NT2/D1 (cell line): ENCODE results near the gene EMID1.
A peak's percentile ranks its signal among the peaks of the same experiment; 100 is the strongest.
"Not testable (repeated sequence)": the region's sequence is repeated elsewhere in the genome, so short reads cannot be mapped to it uniquely, and the experiment has no call there.

Source experiments
- DNase-seq: peaks from one replicate; pipeline ENCODE4 v3.0.0-alpha.2; 2011; ENCODE audit warnings: low read depth, low spot score
- H3K27me3 ChIP-seq: 2 replicates; pipeline ENCODE4 v1.6.0; 2011; ENCODE audit warnings: mild to moderate bottlenecking; ENCODE audit not compliant: insufficient read length, insufficient read depth
- H3K36me3 ChIP-seq: 2 replicates; pipeline ENCODE4 v1.6.1; 2011; ENCODE audit warnings: mild to moderate bottlenecking, low read length, mixed read lengths; ENCODE audit not compliant: insufficient read depth, insufficient read length
- H3K4me1 ChIP-seq: 2 replicates; pipeline ENCODE4 v1.5.1; 2011; ENCODE audit not compliant: insufficient read depth, insufficient read length
- H3K4me3 ChIP-seq: 2 replicates; pipeline ENCODE4 v1.5.1; 2011; ENCODE audit warnings: low read depth; ENCODE audit not compliant: insufficient read length
- H3K9ac ChIP-seq: 2 replicates; pipeline ENCODE4 v1.6.0; 2011; ENCODE audit warnings: low read depth; ENCODE audit not compliant: insufficient read length
- H3K9me3 ChIP-seq: 2 replicates; pipeline ENCODE4 v1.5.1; 2011; ENCODE audit warnings: mild to moderate bottlenecking, low read length; ENCODE audit not compliant: insufficient read depth
- SUZ12 ChIP-seq: IDR thresholded peaks from 2 replicates; pipeline ENCODE4 v1.6.1; 2011; ENCODE audit not compliant: insufficient read length, insufficient read depth; ENCODE audit errors: extremely low read depth
- YY1 ChIP-seq: IDR thresholded peaks from 2 replicates; pipeline ENCODE4 v1.6.1; 2011; ENCODE audit not compliant: insufficient read length, insufficient read depth
- ZNF274 ChIP-seq: IDR thresholded peaks from 2 replicates; pipeline ENCODE4 v1.6.1; 2011; ENCODE audit warnings: mild to moderate bottlenecking, low read depth, low read length

Gene EMID1

DNA sequence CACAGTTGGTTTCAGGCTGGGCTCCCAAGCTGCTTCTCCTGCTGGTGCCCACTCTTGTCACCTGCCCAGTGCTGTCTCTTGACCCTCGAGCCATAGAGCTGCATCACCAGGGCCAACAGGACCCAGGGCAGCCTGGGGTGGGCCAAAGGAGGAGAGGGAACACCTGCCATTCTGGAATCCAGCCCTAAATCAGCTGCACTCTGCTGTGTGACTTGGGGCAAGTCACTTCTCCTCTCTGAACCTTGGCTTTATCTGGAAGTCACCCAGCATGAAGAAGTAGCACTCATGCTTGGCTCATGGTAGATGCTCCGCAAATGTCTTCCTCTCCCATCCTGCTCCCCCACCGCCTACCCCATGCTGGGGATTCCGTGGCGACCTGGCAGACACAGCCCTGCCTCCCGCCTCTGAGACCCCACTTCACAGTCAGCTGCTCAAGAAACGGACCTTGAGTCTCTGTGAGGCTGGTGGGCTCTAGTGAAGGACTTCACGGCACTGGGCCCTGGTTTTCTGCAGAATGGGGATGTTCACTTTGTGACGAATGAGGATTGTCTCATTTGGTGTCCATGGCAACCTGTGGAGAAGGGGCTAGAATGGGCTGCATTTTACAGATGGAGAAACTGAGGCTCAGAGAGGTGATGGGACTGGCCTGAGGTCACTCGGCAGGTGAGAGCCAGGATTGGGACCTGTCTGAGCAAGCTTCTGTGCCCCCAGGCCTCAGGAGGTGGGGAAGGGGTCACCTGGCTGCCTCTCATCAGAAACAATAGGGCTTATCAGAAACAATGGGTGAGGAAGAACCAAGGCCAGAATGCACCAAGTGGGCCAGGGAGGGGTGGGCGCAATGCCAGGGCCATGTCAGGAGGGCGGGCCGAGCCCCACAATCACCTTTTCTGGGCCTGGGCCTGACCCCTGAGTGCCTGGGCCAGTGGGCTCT is 12.4 kb downstream of the EMID1 start:
- H3K9ac ChIP-seq: no peak overlapping the region
- TF ChIP-seq YY1 (no peak), ZNF274 (no peak), SUZ12 (no peak)
- H3K27me3 ChIP-seq: no peaks in the 10 kb centered on the region
- peaks cover 17% of the 10 kb centered on the region for H3K4me1 ChIP-seq
- no peaks in the 10 kb centered on the region for H3K9me3 ChIP-seq
- no peak overlapping the region for H3K4me3 ChIP-seq
- no peaks in the 10 kb centered on the region for H3K36me3 ChIP-seq
- DNase-seq: no peak

DNA sequence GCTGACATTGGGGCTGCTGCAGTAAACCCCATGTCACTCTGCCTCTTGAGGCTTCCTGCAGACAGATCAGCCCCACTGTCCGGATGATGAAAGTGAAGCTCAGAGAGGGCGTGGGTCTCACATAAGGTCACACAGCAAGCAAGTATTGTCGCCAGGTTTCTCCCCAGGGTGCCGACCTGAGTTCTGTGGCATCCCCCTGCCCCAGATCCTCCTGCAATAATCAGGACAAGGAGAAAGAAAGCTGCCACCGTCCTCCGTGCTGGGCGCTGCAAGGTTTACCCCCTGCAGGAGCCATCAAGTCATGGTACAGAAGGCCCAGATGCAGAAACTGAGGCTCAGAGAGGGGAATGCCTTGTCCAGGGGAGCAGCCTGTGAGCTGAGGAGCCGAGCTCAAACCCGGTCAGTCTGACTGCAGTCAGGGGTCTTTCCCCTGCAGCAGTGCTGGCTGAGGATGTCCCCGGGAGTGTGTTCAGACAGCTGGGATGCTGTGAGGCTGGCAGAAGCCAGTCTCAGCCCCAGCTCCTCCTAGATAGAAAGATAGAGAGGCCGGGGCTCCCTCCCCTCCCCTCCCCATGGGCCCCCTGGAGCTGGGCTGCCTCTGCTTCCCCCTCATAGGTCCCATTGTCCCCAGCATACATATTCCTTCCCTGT is 13.2 kb downstream of the EMID1 start:
- no peak for TF ChIP-seq YY1
- no peak for TF ChIP-seq SUZ12
- Histone ChIP-seq H3K4me1 (peaks cover 18% of the 10 kb centered on the region), H3K4me3 (no peak overlapping the region), H3K9me3 (no peaks in the 10 kb centered on the region), H3K36me3 (no peaks in the 10 kb centered on the region), H3K27me3 (no peaks in the 10 kb centered on the region), H3K9ac (no peak overlapping the region)
- DNase-seq: no peak

DNA sequence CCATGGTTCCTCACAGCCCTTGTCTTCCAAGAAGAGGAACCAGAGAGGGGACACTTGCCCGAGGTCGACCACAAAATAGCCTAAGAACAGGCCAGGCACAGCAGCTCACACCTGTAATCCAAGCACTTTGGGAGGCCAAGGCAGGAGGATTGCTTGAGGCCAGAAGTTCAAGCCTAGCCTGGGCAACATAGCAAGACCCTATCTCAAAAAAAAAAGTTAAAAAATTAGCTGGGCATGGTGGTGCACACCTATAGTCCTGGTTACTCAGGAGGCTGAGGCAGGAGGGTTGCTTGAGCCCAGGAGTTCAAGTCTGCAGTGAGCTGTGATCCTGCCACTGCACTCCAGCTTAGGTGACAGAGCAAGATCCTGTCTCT is 13.7 kb downstream of the EMID1 start:
- H3K4me1 ChIP-seq: peaks cover 17% of the 10 kb centered on the region
- not testable (repeated sequence) for H3K9me3 ChIP-seq, H3K36me3 ChIP-seq, H3K27me3 ChIP-seq, H3K9ac ChIP-seq, DNase-seq, H3K4me3 ChIP-seq

DNA sequence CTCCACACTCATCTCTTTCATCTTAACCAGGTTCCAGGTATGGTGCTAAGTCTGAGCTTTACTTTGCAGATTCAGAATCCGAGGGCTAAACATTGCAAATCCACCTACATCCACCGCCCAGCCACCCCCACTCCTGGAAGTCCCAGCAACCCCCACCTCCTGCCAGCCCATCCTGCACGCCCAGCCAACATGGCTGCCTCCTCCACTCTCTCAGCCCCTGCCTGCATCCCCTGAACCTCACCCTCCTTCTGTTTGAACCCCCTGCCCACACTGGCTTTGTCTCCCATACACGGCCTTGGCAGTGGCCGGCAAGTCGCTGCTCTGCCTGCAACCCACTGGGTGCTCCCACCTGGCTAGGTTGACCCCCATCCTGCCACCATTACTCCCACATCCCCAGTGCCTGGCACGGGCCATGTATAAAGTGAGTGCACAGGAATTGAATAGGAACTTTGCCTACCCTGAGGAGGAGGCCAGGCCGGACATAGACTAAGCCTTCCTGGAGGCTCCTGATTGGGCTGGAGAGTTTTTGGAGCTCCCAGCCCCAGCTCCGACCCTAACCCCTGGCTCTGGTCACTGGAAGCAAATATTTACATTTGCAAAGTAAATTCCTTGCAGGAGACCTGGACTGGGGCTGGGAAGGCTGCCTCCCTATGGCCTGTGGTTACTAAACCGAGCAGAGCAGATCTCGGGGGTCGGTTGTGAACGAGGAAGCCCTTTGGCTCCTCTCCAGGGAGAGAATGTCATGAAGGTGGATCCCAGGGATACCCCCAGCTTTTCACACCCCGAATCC is 14.4 kb downstream of the EMID1 start:
- TF ChIP-seq ZNF274 (no peak), YY1 (peak; percentile 29)
- Histone ChIP-seq H3K27me3 (no peaks in the 10 kb centered on the region), H3K36me3 (no peaks in the 10 kb centered on the region), H3K4me1 (peaks cover 13% of the 10 kb centered on the region), H3K4me3 (no peak overlapping the region), H3K9me3 (no peaks in the 10 kb centered on the region), H3K9ac (peak overlapping the region; percentile 64)
- DNase-seq: no peak

DNA sequence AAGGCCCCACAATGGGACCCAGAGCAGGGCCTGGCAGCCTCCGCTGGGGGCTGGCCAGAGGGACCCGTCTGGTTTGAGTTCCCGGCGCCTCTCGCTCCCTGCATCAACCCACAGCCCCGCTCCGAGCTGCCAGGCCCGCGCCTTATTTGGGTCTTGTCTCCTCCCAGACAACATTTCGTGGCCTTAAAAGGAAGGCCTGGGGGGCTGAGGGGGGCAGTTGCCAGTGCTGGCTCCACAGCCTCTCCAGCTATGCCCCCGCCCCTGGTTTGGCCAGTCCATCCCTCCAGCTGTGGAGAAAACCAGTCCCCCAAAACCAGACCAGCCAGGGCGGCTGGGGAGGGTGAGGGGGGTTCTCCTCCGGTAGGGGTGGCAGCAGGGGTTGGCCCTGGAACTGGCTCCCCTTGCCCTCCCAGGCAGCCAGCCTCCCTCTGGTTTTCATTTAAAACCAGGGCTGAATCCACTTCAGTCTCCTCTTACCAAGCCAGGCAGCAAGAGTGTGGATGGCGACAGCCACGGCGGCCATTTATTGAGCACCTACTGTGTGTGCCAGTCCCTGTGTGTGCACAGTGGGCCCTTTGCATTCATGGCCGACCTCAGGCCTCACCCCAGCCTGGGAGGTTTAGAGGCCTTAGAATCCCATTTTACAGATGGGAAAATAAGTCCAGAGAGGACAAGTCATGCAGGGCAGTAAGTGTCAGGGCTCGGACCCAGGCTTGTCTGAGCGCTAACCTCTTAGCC is 18.6 kb downstream of the EMID1 start:
- Histone ChIP-seq H3K9me3 (no peaks in the 10 kb centered on the region), H3K4me3 (no peak overlapping the region), H3K27me3 (no peaks in the 10 kb centered on the region), H3K36me3 (no peaks in the 10 kb centered on the region), H3K9ac (no peak overlapping the region), H3K4me1 (peaks cover 12% of the 10 kb centered on the region)
- TF ChIP-seq SUZ12 (no peak), YY1 (no peak), ZNF274 (no peak)
- no peak for DNase-seq

DNA sequence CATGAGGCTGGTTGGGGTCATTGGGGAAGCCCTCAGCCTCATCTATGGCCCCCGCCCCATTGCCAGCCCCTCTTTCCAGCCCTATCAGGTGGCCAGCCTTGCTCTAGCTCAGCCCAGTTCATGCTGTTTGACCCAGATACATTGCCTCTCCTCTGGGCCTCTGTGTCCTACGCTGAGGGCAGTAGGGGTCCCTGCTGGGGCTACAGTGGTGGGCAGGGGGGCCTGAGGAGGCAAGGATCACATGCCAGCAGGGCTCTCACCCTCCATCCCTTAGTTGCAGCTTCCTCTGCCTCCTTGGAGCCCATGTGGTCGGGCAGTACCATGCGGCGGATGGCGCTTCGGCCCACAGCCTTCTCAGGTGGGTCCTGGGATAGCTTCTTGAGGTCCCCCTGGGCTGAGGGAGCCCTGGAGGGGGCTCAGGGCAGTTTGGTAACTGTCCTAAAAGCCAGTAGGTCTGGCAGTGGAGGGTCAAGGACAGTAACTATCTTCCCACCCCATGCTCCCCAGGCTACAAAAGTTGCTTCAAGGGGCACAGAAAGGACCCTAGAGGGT is 19.2 kb downstream of the EMID1 start:
- DNase-seq: no peak
- H3K4me3 ChIP-seq: no peak overlapping the region
- TF ChIP-seq SUZ12 (no peak), YY1 (no peak), ZNF274 (no peak)
- H3K36me3 ChIP-seq: no peaks in the 10 kb centered on the region
- no peak overlapping the region for H3K9ac ChIP-seq
- no peaks in the 10 kb centered on the region for H3K27me3 ChIP-seq
- H3K9me3 ChIP-seq: no peaks in the 10 kb centered on the region
- peaks cover 11% of the 10 kb centered on the region for H3K4me1 ChIP-seq
